Inferior parietal cortex (tissue), 1 donor: ENCODE measurements around the gene AGPS.
A peak's percentile ranks its signal among the peaks of the same experiment; 100 is the strongest.
"Not testable (repeated sequence)": the region's sequence is repeated elsewhere in the genome, so short reads cannot be mapped to it uniquely, and the experiment has no call there.

Experiments
- DNase-seq: peaks from one replicate; pipeline ENCODE4 v3.0.0-alpha.2; 2016; ENCODE audit errors: extremely low spot score

The AGPS gene

GRCh38 chr2:177550264-177551200 lies 158.0 kb downstream of the AGPS start:
- no peak for DNase-seq

DNA sequence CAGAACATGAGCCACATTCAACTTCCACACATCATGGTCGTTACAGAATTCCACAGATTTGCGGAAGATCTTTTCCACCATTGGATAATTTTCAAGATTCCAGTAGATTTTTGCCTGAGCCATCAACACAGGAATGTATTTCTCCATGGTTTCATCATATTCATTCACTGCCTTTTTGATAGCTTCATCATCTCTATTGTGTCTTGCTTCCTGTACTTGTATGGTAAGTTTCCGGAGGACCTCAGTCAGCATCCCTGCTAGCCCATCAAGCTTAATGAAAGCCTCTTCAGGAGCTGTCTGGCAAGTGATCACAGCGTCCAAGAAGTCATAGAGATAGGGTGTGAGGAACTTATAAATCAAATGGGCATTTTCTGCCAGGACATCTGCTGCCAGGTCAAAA lies 158.8 kb downstream of the AGPS start:
- not testable (repeated sequence) for DNase-seq

DNA sequence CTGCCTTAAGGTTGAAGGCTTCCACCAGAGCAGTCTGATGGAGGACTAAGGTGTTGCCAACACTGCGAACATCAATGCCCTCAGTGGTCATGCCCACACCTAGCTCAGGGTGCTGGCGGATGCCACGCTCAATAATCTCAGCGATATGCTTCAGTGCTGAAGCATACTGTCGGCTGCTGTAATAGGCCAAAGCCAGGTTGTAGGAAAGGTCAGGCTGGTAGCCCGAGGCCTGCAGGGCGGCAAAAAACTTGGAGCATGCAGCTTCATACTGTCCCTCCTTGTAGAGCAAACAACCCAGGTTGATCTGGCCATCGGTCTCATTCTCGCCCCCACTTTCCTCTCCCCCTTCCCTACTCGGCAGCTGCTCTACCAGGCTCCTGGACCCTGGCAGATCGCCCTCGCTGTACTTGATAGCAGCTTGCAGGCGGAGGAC lies 159.4 kb downstream of the AGPS start:
- DNase-seq: no peak

- DNase-seq: peak; percentile 95
Measured at GRCh38 chr2:177552422-177553175, 160.0 kb downstream of the AGPS start.

- DNase-seq: peak; percentile 61
Measured at GRCh38 chr2:177553176-177553884, 160.8 kb downstream of the AGPS start.

DNA sequence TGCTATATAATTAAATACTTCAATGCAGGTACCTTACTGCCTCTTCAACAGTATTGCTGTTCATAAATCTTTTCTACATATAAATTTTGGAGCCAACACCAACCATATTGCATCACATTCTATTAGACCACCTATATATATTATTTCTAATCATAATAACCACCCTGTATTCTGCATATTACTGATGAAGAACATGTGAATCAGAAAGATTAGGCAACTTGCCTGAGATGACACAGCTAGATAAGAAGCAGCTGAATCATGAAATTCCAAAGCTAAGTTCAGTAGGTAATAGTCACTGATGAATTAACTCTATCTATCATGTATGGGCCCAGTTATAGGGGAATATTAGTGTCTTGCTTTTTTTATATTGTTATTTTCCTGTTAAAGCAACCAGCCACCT lies 161.8 kb downstream of the AGPS start:
- DNase-seq: no peak

DNA sequence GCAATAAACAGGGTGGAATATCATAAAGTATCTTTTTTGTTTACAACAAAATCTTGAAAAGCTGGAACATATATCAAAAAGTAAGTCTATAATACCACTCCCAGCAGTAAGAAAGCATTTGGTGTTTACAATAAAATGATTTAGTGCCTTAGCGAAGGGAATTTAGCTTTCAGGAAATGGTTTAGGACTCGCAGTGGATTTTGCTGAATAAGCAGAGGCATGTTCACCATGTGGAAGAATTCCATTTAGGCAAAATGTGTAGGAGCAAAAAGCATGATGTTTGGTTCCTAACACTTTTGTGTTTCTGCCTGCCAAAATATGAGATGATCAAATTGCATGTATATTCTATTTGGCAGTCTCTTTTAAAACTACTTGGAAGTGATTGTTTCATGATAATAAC lies 163.6 kb downstream of the AGPS start:
- DNase-seq: no peak

- DNase-seq: no peak
Measured at GRCh38 chr2:177557794-177558193, 165.2 kb downstream of the AGPS start.

GRCh38 chr2:177559638-177560037 lies 167.1 kb downstream of the AGPS start:
- DNase-seq: no peak

- DNase-seq: no peak
Measured at GRCh38 chr2:177568390-177568789, 175.8 kb downstream of the AGPS start.

DNA sequence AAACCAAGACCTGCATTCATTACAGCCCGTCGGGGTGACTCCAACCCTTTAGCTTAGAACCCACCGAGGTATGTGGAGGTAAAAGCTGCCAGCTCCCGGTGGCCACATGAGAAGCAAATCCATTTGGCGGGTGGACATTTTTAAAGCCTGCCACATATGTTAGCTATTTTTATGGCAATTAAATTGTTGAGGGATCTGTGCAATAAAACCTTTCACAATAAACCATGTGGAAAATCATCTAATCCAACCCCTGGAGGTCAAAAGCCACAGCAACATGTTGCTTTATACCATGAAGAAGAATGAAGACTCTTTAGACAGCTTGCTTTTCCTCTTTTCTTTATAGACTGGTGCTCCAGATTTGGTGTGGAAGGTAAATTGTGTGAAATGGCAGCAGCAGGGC lies 176.3 kb downstream of the AGPS start:
- DNase-seq: no peak

DNA sequence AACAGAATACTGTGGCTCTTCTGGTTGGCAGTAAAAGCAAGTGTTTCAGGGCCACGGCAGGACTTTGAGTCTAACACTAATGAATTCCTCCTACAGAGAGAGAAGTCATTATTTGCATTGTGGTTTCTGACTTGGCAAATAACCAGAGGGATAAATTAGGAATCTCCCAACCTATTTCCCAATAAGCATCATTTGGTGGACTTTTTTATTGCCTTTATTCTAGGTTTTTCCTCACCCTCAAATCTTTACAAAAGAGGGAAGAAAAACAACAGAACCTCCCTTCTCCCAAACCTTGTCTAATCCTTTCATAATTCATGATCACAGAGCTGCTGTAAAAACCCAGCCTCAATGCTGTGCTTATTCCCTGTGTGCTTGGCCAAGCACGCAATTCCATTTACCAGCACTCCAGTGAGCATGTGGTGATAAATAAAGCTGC lies 179.7 kb downstream of the AGPS start:
- DNase-seq: no peak

- DNase-seq: no peak
Measured at GRCh38 chr2:177573120-177573519, 180.5 kb downstream of the AGPS start.

GRCh38 chr2:177574356-177574755 lies 181.8 kb downstream of the AGPS start:
- no peak for DNase-seq

DNA sequence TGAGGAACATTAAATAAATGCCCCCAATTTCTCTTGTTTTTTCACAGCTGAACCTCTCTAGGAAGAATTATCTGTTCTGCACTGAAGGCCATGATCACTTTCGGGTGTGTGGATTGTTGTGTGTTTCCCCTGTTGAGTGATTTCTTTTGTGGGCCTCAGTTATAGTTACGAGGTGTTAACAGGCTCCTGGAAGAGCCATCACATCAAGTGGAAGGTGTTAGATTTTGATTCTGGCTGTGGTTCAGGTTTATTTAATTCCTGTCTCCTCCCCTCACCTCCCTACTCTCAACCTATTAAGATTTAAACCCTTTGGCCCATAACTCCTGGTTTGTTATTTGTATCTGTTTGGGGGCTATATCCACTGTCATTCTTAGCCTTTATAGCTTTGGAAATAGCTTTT lies 182.8 kb downstream of the AGPS start:
- no peak for DNase-seq

- no peak for DNase-seq
Measured at GRCh38 chr2:177577075-177577474, 184.5 kb downstream of the AGPS start.

- no peak for DNase-seq
Measured at GRCh38 chr2:177578454-177578853, 185.9 kb downstream of the AGPS start.

- DNase-seq: no peak
Measured at GRCh38 chr2:177579486-177580036, 187.0 kb downstream of the AGPS start.

DNA sequence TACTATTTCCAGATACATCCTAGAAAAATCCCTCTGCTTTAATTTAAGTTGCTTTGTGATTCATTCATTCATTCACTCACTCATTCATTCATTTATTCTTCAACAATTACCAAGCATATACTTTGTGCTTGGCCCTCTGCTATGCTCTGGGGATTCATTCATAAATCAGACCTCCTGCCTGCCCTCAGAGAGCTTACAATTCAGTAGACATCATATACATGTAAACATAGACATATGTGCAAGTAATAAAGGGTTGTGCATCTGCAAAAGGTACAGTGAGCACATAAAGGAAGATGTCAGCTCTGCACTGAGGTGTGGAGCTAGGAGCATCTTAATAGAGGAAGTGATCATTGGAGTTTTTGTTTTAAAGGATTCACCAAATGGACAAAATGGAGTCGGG lies 189.4 kb downstream of the AGPS start:
- no peak for DNase-seq

DNA sequence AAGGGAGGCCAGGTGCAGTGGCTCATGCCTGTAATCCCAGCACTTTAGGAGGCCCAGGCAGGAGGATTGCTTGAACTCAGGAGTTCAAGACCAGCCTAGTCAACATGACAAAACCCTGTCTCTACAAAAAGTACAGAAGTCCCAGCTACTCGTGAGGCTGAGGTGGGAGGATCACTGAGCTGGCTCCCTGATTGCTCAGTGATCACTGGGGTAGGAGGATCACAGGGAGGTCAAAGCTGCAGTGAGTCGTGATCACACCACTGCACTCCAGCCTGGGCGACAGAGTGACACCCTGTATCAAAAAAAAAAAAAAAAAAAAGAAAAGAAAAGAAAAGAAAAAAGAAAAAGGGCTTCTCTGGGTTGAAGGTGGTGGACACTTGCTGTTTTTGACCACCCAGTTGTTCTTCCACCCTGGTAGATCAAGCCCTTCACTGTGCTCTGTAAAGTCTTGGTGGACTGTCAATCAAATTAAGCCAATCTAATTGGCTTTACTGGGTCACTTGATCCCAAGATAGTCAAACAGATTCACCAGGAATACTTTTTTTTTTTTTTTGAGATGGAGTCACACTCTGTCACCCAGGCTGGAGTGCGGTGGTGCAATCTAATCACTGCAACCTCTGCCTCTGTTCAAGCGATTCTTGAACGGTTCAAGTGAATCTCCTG lies 191.6 kb downstream of the AGPS start:
- no peak for DNase-seq

DNA sequence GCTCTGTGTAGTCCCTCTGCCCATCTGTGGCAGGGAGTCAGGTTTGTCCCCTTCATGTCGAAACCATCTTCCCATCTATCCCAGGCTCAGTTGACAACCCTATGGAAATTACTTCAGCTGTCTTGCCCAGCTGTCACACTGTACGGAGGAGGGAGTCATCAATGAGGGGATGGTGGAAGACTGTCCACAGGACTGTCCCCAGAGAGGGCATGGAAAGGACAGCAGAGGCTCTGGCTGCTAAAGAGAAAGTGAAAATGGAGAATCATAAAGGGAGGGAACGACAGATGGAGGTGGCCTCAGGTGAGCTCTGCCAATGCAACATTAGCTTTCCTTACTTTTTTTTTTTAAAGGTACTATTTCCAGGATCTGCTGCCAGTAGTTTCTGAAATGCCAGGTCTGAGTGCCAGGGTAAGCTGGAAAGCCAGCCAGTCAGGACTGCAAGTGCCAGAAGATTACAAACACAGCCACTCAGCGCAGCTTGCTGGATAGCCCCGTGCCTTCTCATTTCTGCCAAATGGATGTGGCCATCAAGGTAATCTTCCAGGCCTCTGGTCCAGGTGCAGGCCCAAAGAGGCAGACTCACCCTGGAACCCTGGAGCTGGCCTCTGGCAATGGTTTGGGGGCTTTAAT lies 192.8 kb downstream of the AGPS start:
- no peak for DNase-seq
